HL-60 (cell line): ENCODE data around the gene KLF5.

Experiments used
- GABPA ChIP-seq: IDR thresholded peaks from 2 replicates; pipeline ENCODE4 v1.6.1; 2012; ENCODE audit warnings: low read depth
- POLR2AphosphoS5 ChIP-seq: IDR thresholded peaks from 2 replicates; pipeline ENCODE4 v1.6.1; 2012; ENCODE audit warnings: low read depth
- SPI1 ChIP-seq: IDR thresholded peaks from 2 replicates; pipeline ENCODE4 v1.6.1; 2012; ENCODE audit warnings: low read depth, mild to moderate bottlenecking, borderline replicate concordance
- TF ChIP-seq, protein P1 (sequence below): IDR thresholded peaks from one replicate; pipeline ENCODE4 v1.5.1; 2011; ENCODE audit warnings: low read length, control low read depth, inconsistent platforms; ENCODE audit not compliant: insufficient read depth
- TF ChIP-seq, protein P2 (sequence below): IDR thresholded peaks from 2 replicates; pipeline ENCODE4 v1.6.1; 2012; ENCODE audit warnings: low read depth; ENCODE audit not compliant: insufficient replicate concordance

DNA sequence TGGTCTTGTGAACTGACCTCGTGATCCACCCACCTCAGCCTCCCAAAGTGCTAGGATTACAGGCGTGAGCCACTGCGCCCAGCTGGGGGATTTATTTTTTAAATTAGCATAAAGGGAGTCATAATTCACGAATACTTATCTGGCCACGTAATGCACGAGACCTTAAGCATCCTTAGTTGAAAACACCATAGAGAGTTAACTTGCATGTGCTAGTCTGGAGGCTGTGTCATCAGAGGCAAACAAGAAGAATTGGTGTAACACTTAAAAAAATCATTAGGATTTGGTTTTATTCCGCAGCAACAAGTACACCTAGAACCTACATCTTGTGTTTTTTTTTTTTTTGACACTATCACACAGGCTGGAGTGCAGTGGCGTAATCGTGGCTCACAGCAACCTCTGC is 19.1 kb downstream of the KLF5 start:
- TF ChIP-seq SPI1 (no peak), POLR2AphosphoS5 (no peak), GABPA (no peak)
- TF ChIP-seq, protein P1, sequence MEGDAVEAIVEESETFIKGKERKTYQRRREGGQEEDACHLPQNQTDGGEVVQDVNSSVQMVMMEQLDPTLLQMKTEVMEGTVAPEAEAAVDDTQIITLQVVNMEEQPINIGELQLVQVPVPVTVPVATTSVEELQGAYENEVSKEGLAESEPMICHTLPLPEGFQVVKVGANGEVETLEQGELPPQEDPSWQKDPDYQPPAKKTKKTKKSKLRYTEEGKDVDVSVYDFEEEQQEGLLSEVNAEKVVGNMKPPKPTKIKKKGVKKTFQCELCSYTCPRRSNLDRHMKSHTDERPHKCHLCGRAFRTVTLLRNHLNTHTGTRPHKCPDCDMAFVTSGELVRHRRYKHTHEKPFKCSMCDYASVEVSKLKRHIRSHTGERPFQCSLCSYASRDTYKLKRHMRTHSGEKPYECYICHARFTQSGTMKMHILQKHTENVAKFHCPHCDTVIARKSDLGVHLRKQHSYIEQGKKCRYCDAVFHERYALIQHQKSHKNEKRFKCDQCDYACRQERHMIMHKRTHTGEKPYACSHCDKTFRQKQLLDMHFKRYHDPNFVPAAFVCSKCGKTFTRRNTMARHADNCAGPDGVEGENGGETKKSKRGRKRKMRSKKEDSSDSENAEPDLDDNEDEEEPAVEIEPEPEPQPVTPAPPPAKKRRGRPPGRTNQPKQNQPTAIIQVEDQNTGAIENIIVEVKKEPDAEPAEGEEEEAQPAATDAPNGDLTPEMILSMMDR: no peak
- TF ChIP-seq, protein P2, sequence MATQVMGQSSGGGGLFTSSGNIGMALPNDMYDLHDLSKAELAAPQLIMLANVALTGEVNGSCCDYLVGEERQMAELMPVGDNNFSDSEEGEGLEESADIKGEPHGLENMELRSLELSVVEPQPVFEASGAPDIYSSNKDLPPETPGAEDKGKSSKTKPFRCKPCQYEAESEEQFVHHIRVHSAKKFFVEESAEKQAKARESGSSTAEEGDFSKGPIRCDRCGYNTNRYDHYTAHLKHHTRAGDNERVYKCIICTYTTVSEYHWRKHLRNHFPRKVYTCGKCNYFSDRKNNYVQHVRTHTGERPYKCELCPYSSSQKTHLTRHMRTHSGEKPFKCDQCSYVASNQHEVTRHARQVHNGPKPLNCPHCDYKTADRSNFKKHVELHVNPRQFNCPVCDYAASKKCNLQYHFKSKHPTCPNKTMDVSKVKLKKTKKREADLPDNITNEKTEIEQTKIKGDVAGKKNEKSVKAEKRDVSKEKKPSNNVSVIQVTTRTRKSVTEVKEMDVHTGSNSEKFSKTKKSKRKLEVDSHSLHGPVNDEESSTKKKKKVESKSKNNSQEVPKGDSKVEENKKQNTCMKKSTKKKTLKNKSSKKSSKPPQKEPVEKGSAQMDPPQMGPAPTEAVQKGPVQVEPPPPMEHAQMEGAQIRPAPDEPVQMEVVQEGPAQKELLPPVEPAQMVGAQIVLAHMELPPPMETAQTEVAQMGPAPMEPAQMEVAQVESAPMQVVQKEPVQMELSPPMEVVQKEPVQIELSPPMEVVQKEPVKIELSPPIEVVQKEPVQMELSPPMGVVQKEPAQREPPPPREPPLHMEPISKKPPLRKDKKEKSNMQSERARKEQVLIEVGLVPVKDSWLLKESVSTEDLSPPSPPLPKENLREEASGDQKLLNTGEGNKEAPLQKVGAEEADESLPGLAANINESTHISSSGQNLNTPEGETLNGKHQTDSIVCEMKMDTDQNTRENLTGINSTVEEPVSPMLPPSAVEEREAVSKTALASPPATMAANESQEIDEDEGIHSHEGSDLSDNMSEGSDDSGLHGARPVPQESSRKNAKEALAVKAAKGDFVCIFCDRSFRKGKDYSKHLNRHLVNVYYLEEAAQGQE: no peak
